ENCODE measurements around the gene RWDD3.

Gene RWDD3

DNA sequence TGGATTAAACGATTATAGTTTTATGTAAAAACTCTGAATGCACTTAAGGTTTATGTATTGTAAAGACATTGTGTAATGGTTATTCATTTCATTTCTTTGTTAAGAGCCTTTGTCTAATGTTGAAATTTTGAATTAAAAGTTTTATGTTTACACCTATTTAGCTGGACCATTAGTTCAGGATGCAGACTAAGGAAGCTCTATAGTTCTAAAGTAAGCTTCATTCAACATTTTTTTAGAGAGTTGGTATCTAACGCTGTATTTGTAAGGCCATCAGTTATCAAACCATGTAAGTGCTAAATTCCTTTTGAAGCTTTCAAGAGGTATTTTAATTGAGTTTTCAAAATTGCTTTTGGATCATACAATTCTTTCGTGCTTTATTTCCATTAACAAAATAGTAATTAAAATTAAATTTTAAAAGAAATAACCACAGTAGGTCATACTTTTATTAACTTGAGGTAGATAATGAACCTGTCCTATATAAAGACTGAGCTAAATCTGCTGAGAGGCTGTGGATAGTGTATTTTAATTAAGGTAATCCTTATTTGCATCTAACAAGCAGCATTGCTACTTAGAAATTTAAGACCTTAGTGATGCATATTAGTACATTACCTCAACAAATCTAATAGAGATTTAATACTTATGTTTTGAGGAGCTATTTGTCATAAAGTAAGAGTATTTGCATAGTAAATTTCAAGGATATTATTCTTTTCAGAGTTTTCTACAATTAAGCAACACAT is 47.9 kb downstream of the RWDD3 start:
- no peak for TF ChIP-seq CTCF (IDR thresholded peaks at IDR 0.05)
- H3K36me3 ChIP-seq = no peaks in the 10 kb centered on the region
- no peak for DNase-seq
- H3K9me3 ChIP-seq = no peaks in the 10 kb centered on the region
- H3K27me3 ChIP-seq = no peaks in the 10 kb centered on the region
- H3K27ac ChIP-seq = no peak overlapping the region
- no peaks in the 10 kb centered on the region for H3K4me1 ChIP-seq
- intact Hi-C loops (cut with DNase I; ENCODE audit: low total_unique reads) = no loop called here
- H3K4me3 ChIP-seq = no peak overlapping the region

DNA sequence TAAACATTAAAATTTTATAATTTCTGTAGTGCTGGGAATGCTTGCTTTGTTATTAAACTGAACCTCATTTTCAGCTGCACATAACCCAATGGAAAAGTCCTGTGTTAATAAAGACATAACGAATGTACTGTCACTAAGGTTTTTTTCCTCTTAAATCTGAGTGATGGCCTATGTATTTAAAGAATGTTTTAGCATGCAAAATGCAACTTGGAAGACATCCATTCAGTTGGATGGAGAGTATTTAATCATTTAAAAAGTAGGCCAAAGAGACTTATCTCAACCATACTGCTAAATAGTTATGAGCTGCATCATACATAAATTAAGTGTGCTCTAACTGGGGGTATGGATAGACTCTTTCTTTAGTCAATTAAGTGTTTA is 48.5 kb downstream of the RWDD3 start:
- TF ChIP-seq CTCF (IDR thresholded peaks at IDR 0.05) = no peak
- DNase-seq = no peak
- no peaks in the 10 kb centered on the region for H3K4me1 ChIP-seq
- H3K36me3 ChIP-seq = no peaks in the 10 kb centered on the region
- intact Hi-C loops (cut with DNase I; ENCODE audit: low total_unique reads) = no loop called here
- H3K4me3 ChIP-seq = no peak overlapping the region
- no peak overlapping the region for H3K27ac ChIP-seq
- no peaks in the 10 kb centered on the region for H3K9me3 ChIP-seq
- no peaks in the 10 kb centered on the region for H3K27me3 ChIP-seq

DNA sequence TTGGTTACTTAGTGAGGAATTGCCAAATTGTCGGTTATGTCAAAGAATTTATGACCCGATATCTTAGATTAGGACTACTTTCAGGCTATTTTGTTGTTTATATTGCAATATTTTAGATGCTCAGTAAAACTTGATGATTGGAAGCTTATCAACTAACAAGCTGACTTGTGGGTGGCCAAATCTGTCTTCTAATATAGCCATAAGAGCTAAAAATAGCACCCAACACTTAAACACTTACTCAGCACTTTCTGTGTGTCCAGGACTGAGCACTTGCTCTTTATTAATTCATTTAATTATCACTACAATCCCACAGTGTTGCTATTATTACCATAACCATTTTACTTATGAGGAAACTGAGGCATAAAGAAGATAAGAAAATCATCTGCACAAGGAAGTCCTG is 50.4 kb downstream of the RWDD3 start:
- Histone ChIP-seq H3K4me1 (no peaks in the 10 kb centered on the region), H3K9me3 (no peaks in the 10 kb centered on the region), H3K27me3 (no peaks in the 10 kb centered on the region), H3K27ac (no peak overlapping the region), H3K4me3 (no peak overlapping the region), H3K36me3 (no peaks in the 10 kb centered on the region)
- TF ChIP-seq CTCF (IDR thresholded peaks at IDR 0.05) = no peak
- intact Hi-C loops (cut with DNase I; ENCODE audit: low total_unique reads) = no loop called here
- DNase-seq = no peak

- no peak for TF ChIP-seq CTCF (IDR thresholded peaks at IDR 0.05)
- Histone ChIP-seq H3K36me3 (no peaks in the 10 kb centered on the region), H3K27ac (no peak overlapping the region), H3K9me3 (no peaks in the 10 kb centered on the region), H3K4me3 (no peak overlapping the region), H3K27me3 (no peaks in the 10 kb centered on the region), H3K4me1 (no peaks in the 10 kb centered on the region)
- DNase-seq = no peak
- intact Hi-C loops (cut with DNase I; ENCODE audit: low total_unique reads) = no loop called here
These were observed 52.5 kb downstream of the RWDD3 start for GRCh38 chr1:95286479-95286878.

- DNase-seq = no peak
- Histone ChIP-seq H3K4me3 (no peak overlapping the region), H3K9me3 (no peaks in the 10 kb centered on the region), H3K4me1 (no peaks in the 10 kb centered on the region), H3K27me3 (no peaks in the 10 kb centered on the region), H3K27ac (no peak overlapping the region), H3K36me3 (no peaks in the 10 kb centered on the region)
- intact Hi-C loops (cut with DNase I; ENCODE audit: low total_unique reads) = no loop called here
- no peak for TF ChIP-seq CTCF (IDR thresholded peaks at IDR 0.05)
These were observed 53.1 kb downstream of the RWDD3 start for GRCh38 chr1:95287081-95287480.

GRCh38 chr1:95287825-95288224 is 53.8 kb downstream of the RWDD3 start:
- Histone ChIP-seq H3K4me3 (no peak overlapping the region), H3K36me3 (no peaks in the 10 kb centered on the region), H3K9me3 (no peaks in the 10 kb centered on the region), H3K4me1 (no peaks in the 10 kb centered on the region), H3K27me3 (no peaks in the 10 kb centered on the region), H3K27ac (no peak overlapping the region)
- DNase-seq = no peak
- intact Hi-C loops (cut with DNase I; ENCODE audit: low total_unique reads) = no loop called here
- no peak for TF ChIP-seq CTCF (IDR thresholded peaks at IDR 0.05)
